ENCODE data around the gene ZFP36L1.

ZFP36L1 gene

DNA sequence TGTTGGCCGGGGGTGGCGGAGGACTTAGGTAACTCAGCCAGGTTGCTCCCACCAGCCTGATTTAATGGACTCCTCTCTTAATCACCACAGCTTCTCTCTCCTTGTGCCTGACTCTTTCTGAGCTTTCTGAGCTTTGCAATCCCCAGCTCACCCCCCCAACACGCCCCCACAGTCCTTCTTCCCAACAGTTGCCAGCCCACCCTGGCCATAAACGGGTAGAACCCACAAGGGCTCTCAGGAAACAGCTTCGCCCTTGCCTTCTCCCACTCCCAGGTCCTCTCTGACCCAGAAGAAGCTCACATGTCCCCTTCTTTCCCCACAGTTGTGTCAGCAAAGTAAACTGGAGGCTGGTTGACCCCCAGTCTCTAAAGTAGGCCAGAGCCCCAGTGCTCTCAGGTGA is 32.9 kb downstream of the ZFP36L1 start:
- DNase-seq = no peak

DNA sequence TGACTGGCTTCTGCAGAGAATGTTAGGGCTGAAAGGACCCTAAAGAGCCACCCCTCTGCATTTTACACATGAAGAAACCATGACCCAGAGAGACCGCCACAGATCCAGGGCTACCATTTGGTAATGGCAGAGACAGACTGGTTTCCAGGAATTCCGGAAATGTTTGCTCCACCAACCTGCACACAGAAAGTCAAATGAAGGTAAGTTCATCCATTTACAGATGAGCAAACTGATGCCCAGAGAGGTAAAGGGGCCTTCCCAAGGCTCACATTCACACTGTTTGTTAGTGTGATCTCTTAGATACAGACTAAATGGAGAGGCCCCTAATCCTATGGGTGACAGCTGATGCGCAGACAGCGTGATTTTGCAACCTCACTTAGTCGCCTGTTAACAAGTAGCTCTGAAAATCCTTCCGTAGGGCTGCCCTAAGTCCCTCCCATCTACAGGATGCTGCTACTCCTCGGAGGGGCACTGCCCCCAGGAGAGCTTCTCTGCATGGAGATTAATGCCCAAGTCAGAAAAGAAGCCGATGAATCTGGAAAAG is 33.8 kb downstream of the ZFP36L1 start:
- no peak for DNase-seq

DNA sequence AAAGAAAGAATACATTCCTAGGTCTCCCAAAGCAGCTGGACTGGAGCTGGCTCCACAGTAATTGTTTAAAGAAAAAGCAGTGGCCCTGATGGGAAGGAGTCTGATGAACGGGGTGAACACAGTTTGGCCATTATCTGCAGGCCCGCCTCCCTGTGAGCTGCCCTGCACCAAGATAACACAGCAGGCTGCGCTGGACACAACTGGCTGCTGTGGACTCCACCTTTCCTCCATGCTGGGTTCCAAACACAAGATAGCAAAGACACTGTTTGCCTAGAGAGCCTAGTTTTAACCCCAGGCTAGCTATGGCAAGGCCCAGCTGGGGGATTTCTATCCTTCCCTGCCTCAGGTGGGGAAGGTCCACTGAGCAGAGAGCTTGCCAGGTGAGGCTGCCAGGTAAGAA is 34.6 kb downstream of the ZFP36L1 start:
- no peak for DNase-seq

DNA sequence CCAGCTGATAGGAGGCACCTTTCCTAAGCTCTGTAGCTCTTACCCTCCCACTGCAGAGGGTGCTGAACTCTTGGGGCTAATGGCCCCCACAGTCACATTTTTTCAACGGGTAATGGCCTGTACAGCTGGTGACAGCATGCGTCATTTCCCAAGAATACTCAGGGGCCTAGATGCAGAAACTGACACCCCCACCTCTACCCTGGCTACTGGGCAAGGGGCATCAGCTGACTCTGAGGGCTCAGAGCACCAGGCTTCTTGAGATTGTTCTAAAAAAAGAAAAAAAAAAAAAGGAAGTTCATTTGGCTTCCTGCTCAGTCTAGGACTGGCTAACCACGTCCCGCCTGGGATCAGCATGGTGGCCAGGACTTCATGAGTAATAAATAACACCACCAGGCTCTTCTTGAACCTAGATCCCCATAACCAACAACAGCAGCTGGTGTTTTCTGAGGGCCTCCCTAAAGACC is 35.2 kb downstream of the ZFP36L1 start:
- no peak for DNase-seq

DNA sequence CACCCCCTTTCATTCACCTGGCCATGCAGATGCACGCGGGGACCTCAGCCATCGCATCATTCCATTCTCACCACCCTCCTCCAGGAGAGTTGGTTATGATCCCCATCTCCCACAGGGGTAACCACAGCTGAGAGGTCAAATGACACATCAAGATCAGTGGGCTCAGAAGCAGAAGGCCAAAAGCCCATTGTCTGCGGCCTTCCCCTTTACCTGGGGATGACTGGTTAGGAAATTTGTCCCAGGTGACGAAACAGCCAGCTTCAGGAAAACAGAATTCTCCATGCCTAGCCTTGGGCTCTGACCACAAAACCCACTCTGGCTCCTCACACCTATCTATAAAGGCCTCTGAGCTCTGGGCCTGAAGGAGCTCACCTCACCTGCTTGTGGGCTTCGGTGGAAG is 36.1 kb downstream of the ZFP36L1 start:
- no peak for DNase-seq

DNA sequence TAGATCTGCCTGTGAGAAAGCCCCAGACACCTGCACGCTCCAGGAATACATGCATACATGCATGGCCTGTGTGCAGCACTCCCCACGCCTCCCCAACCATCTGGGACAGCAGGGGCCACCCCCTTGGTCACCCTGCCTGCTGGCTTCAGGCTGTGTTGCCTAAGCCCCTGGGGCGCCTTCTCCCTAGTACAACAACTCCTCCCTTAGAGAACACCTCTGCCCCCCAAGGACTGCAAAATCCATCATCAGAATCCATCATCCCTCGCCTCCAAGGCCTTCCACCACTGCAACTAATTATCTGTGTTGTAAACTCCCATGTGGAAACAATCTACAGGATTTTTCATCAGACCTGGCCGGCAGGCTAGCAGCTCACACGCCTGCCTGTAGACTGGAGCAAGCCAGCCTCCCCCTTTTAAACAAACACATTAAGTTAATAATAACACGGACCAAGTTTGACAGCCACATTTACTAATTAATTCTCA is 36.8 kb downstream of the ZFP36L1 start:
- no peak for DNase-seq

DNA sequence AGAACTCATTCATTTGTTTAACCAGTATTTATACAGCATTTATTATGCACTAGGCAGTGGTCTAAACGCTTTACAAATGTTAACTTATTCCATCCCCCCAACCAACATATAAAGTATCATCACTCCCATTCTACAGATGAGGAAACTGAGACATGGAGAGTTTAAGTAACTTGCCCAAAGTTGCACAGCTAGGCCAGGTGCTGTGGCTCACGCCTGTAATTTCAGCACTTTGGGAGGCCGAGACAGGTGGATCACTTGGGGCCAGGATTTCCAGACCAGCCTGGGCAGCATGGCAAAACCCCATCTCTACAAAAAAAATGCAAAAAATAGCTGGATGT is 37.9 kb downstream of the ZFP36L1 start:
- DNase-seq = no peak

DNA sequence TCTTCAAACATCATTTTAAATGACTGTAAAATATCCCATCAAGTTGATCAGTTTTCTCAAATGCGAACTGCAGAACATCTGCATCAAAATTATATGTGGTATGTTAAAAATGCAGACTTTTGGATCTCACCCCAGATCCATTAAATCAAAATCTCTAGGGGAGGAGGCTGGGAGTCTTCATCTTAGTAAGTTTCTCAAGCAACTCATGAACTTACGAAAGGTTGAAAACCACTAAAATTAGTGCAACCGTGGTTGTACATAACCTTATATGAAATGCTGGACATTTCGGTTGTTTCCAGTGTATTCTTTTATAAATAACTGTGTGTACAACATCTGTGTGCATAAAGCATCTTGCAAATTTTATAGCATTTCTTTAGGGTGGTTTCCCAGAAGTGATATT is 39.2 kb downstream of the ZFP36L1 start:
- no peak for DNase-seq

DNA sequence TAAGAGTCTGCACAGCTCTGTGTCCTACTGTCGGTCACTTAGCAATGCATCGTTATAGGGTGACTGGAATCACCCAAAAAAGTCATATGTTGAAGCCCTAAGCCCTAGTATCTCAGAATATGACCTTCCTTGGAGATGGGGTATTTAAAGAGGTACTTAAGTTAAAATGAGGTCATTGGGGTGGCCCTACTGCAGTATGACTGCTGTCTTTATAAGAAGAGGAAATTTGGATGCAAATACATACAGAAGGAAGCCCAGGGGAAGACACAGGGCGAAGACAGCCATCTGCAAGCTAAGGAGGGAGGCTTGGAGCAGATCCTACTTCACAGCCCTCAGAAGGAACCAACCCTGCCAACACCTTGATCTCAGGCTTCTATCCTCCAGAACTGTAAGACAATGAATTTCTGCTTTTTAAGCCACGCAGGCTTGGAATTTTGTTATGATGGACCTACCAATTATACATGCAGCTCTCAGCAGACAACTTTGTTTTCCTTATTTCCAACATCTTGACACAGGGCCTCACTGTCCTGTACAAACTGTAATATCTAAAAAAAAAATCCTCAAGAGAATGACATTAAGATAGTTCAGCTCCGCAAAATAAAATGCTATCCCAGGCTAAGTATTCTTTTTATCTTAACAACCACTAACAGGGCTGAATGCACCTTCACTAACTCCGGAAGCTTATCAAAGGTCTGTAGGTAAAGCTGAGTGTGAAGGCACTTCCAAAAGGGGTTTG is 40.4 kb downstream of the ZFP36L1 start:
- no peak for DNase-seq

DNA sequence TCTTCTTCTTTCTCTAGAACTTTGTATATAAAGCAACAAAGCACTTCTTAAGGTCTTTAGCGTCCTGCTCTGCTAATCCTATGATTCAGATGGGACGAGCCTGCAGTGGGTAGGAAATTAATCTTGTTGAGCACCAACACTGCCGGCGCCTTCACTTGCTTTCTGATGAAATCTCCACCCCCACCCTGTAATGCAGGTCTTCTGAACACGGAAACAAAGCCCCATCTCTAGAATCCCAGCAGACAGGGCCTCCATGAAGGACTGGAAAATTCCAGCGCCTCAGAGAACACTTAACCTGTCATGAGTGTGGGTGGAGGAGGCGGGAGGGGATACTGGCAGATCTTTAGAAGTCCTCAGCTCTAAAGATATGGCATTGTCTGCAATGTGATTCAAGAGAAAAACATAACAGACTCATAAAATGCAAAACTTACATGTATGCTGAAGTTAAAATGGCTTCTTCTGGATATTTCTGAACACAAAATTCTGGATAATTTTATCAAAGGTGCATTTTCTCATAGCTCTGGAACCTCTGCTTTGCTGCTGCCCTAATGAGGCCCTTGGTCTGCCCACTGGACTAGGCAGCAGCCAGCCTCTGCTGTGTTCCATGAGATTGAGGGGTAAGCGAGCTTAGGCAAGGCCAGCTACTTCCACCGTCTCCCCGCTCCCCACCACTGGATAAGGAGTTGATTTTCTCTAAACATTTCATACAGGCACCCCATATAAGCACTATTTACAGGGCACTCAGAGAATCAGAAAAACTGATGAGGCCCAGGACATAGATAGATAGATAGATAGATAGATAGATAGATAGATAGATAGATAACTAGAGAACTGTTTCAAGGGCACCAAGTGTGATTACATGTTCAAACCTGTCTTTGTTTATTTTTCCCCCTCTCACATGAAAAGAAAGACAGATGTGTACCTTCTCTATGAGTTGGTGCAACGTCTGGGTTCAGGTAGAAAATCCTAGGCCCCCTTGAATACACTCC is 43.1 kb downstream of the ZFP36L1 start:
- DNase-seq = no peak

DNA sequence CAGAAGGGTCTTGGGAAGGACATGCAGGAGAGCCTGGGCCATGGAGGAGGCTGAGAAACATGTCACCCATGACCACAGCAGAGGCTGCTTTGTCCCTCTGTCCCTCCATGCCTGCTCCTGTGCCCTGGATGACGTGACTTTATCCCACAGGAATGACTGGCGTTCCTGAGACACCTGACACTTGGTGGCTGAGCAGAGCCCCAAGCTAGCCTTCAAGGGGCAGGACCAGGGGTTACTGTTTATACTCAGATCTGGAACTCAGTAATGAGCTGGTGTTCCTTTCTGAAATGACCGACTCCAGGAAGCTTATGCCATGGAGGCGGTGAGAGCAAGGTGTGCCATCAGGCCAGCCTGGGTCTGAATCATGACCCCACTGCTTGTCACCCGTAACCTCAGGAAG is 44.2 kb downstream of the ZFP36L1 start:
- DNase-seq = no peak

DNA sequence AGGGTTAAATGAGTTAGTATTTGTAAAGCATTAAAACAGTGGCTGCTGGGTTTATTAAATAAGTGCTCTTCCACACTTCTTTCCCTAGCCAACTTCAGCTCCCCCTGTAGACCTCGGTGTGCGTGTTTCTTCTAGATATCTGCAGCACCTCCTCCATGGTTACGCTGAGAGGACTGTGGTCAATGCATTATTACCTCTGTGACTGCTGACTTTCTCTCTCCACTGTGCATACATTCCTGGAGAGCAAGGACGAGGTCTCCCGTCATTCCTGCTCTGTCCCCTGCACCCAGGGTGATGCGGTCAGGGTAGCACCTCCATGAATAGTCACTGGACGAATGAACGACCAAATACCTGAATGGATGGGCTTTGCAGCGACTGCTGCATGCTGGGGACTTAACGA is 44.6 kb downstream of the ZFP36L1 start:
- no peak for DNase-seq

DNA sequence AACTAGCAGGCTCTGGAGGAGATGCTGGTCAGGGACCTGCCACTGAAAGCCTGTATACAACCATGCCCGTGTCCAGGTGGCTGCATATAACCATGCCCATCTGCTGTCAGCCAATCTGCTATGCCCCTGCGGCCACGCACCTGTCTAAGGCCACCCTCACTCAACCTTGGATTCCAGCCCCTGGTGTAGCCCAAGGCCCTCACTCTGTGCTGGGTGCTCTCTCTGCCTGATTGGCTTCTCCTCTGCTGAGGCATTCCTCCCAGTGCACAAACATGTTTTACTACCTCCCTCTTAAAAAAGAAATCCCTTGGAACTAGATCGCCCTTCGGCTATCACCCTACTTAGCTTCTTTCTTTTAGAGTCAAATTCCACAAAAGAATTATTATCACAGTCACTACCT is 45.5 kb downstream of the ZFP36L1 start:
- no peak for DNase-seq

DNA sequence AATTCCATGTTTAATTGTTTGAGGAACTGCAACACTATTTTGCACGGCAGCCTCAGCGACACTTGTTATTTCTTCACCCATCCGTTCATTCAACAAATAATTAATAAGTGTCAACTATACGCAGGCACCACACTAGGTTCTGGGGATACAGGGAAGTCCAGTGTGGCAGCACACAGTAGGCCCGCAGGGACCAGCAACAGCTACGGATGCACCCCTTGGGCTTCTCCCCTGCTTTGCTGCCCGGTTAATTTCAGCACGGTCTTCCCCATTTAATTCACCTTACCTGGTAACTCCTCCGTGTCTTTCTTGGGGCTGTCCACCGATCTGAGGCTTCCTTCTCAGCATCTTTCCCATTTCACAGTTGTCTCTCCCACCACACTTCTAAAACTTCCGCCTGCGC is 48.3 kb downstream of the ZFP36L1 start:
- DNase-seq = no peak

DNA sequence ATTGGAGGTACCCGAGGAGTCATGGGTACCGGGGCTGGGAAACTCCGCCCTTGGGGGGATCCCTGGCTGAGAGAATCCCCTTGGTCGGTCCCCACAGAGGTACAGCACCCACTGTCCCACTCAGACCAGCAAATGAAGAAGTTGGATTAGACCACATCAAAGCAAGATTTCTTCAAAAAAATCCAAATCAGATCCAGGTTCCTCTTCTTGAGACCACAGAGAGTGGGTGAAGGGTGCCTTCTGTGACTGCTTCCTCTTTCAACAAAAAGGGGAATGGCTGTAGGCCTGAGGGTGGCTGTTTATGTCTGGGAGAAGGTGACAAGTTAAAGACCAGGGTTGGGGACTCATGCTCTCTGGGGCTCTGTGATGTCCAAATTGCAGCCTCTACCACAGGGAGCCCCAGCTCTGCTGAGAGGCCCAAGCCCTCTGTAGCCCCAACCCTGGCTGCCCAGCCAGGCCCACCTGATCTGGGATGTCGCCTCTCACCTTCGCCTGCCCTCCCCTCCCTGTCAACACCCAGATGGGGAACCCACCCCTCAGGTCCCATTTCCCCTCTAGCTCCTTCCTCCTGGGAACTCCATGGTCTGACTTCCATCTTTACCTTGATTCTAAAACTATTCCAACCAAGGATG is 50.9 kb downstream of the ZFP36L1 start:
- no peak for DNase-seq

DNA sequence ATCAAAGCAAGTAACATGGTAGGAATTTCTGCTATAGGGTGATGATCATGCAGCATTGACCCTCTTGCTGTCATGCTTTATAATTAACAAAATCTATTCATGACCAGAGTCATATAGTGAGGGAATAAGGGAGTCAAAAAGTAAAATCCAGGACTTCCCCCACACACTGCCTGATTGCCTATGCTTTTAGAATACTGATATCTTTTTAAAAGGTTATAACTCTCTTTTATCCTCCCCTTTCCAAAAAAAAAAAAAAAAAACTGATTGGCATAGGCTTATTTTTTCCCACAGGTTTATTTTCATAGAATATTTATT is 51.4 kb downstream of the ZFP36L1 start:
- no peak for DNase-seq

DNA sequence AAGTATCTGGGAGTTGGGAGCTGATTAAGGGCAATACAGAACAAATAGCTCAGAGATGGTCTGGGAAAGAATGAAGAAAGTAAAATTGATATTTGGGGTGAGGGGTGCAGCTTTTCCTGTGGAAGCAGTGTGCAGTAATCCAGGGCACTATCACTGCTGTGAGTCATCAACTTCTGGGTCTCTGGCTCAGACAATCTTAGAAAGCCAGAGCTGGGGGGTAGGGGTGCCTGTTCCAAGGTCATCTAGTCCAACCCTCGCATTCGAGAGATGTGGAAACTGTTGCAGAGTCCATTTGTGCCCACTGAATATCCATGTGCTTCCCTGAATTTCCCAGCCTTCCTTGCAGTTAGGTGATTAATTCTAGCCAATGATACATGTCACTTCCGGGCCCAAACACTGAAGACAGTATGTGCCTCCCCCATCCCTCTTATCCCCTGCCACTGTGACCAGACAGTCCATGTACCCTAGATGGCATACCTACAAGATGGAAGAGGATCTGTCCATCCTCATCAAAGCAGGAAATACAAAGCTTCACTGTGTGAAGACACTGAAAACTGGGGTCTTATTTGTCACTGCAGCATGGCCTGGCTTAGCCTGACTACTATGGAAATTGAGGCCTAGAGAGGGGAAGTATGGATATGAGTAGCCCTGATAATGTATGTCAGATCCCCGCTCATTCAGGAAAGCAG is 51.9 kb downstream of the ZFP36L1 start:
- no peak for DNase-seq

DNA sequence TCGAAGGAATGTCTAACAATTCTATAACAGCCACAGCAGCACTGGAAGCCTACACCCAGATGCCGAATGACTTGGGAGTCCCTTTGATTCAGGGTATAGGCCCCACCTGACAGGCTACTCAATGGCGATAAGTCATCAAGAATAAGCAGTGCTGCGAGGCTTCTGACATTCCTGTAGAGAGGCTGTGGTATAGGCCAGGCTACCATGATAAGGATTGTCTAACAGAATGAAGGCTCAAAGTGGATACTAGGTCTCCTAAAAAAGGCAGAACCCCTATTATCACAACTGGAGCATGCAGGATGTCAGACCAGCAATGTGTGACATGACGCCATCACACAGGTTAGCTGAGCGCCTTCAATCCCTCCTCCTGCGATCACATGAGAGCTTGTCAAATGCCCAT is 53.2 kb downstream of the ZFP36L1 start:
- DNase-seq = no peak

DNA sequence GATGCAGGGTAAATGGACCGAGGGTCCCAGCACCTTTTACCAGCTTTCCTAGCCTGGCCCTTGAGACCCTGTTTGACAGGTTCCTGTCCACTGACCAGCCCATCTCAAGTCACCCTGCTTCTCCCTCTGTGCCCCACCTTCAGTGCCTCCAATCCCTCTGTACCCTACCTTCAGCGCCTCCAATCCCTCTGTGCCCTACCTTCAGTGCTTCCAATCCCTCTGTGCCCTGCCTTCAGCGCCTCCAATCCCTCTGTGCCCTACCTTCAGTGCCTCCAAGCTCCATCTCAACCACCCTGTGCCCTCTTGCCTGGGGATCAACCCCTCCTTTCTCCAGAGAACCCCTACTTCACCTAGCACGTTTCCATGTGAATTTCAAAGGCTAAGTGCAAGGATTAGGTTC is 54.3 kb downstream of the ZFP36L1 start:
- no peak for DNase-seq
